Measurements from ENCODE around the gene LCN15.
"Not testable (repeated sequence)": the region's sequence is repeated elsewhere in the genome, so short reads cannot be mapped to it uniquely, and the experiment has no call there.

The LCN15 gene

DNA sequence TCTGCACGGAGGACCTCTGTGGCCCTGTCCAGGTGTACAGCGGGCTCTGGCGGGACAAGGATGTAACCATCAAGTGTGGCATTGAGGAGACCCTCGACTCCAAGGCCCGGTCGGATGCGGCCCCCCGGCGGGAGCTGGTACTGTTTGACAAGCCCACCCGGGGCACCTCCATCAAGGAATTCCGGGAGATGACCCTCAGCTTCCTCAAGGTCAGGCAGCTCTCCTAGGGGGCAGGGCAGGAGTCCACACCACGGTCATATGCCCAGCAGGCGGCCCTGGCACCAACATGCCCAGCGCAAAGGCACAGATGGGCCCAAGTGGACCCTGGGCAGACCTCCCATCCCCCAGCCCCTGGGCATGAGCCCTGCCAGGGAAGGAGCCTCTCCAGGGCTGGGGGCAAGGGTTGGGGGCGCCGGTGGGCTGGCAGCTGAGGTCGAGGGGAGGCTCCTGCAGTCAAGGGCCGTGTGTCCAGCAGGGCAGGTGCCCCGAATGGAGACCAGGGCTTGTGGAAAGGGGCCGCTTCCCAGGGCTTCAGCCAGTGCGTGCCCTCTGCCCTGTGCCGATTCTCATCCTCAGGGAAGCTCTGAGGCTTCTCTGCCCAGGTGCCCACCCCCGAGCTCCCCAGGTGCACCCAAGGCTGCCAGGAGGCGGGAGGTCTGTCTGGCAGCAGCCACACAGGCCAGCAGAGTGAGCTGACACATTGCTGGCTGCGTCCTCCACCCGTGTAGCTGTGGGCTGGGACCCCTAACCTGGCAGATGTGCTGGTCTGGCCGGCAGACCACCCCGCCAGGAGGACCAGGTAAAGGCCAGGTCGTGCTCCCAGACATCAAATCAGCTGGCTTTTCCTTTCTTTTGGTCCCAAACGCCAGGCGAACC is 42.0 kb downstream of the LCN15 start:
- DNase-seq (ENCODE audit: low spot score) = no peak

- peak; percentile 61 for DNase-seq (ENCODE audit: low spot score)
Observed at GRCh38 chr9:136721339-136722092, 42.8 kb downstream of the LCN15 start.

GRCh38 chr9:136720898-136721338 is 43.4 kb downstream of the LCN15 start:
- DNase-seq (ENCODE audit: low spot score) = no peak

DNA sequence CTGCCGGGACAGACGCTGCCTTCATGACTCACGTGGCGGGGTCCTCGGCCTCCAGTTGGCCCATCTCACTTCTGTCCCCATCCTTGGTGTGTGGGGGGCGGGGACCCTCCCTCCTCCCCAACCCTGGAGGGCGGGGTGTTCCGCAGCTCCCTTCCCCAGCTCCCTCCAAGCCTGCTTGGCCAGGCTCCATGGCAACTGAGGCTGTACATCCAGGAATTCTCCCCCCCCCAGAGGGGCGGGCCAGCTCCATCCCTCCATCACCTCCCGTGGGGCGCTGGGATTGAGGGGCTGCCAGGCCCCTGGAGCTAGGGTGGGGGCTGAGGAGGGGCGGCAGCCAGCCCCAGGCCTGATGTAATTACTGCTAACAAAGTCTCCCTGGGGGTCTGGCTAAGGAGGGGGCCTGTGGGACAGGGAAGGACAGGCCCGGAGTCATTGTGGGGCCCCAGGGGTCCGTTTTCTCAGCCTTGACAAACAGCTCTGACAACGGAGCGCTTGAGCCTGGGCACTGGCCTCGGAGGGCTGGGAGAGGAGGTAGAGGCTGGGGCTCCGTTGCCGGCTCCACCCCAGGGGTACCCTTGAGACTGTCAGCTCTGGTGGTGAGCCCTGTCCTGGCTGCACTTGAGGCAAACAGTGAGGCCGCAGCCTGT is 43.9 kb downstream of the LCN15 start:
- peak; percentile 71 for DNase-seq (ENCODE audit: low spot score)

DNA sequence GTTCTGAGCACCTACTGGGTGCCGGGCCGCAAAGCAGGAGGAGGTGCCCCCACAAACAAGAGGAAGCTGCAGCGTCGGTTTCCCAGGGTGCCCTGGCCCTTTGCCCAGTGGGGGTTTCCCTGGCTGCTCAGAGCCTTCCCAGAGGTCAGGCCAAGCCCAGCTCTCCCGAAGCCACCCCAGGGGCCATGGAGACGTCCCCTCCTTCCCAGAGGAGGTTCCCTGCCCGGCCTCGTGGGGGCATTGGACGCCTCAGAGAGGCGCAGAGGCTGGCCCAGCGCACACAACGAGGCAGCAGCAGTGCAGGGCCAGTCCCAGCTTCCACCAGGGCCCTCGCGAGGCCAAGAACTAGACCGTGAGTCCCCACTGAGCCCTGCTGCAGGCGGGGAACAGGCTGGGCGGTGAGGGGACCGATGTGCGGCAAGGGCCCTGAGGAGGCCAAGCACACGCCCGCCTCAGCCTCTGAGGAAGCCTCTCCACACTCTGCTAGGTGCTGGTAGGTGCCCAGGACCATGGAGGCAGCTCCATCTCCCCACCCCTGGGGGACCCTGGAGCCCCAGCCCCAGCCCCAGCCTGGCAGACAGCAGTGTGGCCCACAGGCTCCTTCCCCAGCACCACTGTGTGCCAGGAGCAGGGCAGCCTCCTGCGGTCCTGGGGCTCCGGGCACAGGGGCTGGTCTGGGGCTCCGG is 45.0 kb downstream of the LCN15 start:
- peak; percentile 43 for DNase-seq (ENCODE audit: low spot score)

- no peak for DNase-seq (ENCODE audit: low spot score)
Observed at GRCh38 chr9:136718345-136719194, 45.7 kb downstream of the LCN15 start.

DNA sequence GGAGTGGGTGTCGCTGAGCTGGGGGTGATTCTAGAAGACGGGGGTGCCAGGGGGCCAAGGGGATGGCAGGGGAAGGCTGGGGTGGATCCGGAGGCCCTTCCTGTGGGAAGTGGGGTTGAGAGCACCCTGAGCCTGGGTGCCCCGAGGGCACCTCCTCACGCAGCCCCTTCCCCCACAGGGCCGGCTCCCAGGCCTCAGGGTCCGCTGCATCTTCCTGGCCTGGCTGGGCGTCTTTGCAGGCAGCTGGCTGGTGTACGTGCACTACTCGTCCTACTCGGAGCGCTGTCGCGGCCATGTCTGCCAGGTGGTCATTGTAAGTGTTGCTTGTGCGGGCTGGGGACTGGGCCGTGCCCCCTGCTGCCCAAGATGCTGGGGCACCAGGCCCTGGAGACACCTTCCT is 46.9 kb downstream of the LCN15 start:
- DNase-seq (ENCODE audit: low spot score) = no peak

DNA sequence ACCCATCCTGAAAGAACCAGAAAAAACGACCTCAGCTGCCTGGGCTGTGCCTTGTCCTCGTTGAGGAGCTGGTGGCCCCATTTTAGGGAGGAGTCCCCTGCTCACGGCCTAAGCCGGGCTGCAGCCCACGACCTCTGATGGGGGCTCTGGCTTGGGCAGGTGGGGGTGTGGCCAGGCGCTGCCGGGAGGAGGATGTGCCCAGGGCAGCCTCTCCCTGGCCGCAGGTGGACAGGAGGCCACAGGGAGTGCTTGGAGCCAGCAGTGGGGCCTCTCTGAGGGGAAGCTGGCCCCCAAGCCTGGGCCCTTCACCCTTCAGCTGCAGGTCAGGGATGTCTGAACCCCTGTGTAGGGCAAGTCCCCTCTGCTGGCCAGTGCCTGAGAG is 49.4 kb downstream of the LCN15 start:
- DNase-seq (ENCODE audit: low spot score) = no peak

GRCh38 chr9:136714096-136714892 is 50.0 kb downstream of the LCN15 start:
- no peak for DNase-seq (ENCODE audit: low spot score)

- DNase-seq (ENCODE audit: low spot score) = no peak
Observed at GRCh38 chr9:136713550-136713949, 50.8 kb downstream of the LCN15 start.

DNA sequence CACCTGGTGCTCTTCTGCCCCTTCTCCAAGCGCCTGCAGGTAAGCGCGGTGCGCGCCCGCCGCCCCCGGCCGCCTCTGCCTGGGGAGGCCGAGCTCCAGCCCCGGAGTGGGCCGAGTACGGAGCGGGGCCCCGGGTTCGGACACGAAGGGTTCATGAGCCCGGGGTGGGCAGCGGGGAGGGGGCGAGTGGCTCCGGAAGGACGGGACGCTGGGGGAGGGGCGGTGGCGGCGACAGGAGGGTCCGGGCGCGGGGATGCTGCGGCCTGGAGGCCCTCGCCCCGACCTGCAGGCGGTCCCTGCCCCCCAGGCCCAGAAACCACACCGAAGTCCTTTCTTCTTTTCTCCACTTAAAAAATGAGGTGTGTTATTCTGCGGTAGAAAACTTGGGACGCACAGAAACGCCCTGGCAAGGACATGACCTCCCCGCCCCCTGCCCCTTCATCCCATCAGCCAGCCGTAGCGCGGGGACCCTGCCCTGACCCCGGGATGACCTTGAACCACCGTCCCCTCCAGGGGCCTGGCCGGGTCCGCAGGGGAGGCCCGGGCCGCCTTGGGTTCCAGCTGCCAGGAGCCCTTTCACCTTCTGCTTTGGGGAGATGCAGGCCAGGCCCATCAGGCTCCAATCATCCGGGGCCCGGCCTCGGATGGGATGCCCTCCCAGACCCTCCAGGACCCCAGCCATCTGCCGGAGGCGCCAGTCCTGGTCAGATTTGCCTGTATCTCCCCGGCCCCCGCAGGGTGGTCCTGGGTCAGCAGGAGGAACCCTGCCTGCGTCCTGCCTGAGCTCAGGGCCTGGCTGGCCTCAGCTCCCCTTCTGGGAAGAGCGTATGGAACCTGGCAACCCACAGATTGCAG is 51.4 kb downstream of the LCN15 start:
- no peak for DNase-seq (ENCODE audit: low spot score)

- peak; percentile 35 for DNase-seq (ENCODE audit: low spot score)
Observed at GRCh38 chr9:136711751-136712689, 52.3 kb downstream of the LCN15 start, which contains the start of gene DIPK1B. Gene DIPK1B, plus strand, starts transcription at chr9:136712572. Its CDS starts 94 bp downstream, at chr9:136712666.

DNA sequence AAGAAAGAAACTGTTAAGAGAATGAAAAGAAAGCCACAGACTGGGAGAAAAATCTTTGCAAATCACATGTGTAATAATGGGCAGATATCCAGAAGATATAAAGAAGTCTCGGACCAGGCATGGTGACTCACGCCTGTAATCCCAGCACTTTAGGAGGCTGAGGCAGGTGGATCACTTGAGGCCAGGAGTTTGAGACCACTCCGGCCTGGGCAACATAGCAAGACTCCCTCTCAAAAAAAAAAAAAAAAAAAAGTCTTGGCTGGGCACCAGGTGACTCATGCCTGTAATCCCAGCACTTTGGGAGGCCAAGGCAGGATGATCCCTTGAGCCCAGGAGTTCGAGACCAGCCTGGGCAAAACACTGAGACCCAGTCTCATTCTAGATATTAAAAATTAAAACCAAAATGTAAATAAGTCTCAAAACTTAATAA is 53.1 kb downstream of the LCN15 start:
- not testable (repeated sequence) for DNase-seq (ENCODE audit: low spot score)

DNA sequence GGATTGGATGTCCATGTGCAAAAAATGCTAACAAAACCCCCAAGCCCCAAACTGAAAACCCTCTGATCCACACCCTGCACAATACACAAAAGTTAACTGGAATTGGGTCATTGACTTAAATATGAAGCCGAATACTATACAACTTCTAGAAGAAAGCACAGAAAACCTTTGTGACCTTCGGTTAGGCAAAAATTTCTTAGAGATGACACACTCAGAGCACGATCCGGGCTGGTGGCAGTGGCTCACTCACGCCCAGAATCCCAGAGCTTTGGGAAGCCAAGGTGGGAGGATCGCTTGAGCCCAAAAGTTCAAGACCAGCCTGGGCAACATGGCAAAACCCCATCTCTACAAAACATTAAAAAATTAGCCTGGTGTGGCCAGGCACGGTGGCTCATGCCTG is 53.8 kb downstream of the LCN15 start:
- DNase-seq (ENCODE audit: low spot score) = no peak

Measured in cerebellar cortex (tissue), 1 donor.